HG02938 (cell line): ENCODE results near the gene CDH4.
"Not testable (repeated sequence)": the region's sequence is repeated elsewhere in the genome, so short reads cannot be mapped to it uniquely, and the experiment has no call there.

Experiments
- ATAC-seq: cut with Tn5 transposase; IDR thresholded peaks from one replicate; pipeline ENCODE4 v1.9.1; 2021; ENCODE audit warnings: mild to moderate bottlenecking, moderate library complexity; ENCODE audit not compliant: unreplicated experiment

The CDH4 gene

DNA sequence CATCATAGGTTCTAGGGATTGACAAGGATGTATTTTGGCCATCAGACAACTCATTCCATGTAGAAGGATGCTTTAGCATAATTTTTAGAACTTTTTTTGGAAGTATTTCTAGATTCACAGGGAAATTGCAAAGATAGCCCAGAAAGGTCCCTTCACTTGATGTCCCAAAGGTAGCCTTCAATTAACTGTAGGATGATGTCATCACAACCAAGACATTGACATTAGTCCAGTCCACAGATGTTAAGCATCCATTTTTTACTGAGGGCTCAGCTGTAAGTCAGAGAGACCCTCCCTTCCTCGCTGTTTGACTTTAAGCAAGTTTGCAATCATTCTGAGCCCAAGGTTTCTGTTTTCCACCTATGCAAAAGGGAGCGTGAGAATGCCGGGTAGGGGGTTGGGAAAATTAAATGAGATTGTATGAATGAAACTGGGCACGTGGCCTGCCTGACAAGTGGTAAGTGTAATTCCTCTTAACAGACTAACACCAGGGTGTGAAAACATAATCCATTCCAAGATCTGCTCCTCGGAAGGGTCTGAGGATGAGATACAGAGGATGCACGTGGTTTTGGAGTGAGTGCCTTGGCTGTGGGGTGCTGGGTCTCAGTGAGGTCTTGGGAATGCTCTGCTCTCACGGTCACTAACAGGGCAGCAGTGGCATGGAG lies 126.8 kb downstream of the CDH4 start:
- no peak for ATAC-seq

DNA sequence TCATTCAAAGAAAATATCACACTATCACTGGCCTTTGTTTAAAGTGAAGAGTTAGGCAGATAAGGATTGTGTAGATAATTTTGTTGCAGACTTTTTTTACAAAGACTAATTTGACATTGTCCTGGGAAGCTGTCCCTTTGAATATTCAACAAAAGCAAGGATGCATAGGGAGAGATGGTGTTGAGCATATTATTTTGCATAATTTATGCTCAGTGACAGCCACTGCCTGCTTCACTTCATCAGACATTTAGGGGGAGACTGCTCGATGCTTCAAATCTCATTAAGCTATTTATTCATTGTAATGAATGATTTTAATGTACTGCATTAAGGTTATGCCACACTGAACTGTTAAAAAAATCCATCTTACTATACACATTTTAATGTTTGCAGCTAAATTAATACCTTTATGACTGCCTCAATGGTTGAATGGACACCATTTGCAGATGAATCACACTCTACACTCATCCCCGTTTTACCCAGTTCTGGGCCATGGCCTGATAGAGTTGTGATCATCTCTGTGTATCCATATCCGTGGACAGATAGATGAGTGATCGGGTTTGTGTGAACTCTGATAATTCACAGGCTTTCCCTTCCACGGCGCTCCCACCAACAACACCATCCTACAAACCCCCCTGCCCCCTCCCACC lies 128.0 kb downstream of the CDH4 start:
- no peak for ATAC-seq

DNA sequence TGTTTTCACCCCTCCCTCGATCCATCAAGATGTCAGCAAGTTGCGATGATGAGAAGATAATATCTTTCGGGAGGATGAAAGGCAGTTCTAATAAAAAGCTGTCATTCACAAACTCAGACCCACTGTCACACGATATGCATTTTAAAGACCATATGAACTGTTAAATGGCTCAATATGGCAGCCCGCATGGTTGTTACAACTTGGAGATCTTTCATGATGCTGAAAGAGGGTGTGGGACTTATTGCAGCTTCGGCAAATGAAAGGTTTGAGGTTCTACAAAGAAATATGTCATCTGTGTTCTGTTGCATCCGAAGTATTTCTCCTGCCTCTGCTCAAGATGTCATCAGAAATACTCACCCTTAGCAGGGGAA lies 128.5 kb downstream of the CDH4 start:
- no peak for ATAC-seq

DNA sequence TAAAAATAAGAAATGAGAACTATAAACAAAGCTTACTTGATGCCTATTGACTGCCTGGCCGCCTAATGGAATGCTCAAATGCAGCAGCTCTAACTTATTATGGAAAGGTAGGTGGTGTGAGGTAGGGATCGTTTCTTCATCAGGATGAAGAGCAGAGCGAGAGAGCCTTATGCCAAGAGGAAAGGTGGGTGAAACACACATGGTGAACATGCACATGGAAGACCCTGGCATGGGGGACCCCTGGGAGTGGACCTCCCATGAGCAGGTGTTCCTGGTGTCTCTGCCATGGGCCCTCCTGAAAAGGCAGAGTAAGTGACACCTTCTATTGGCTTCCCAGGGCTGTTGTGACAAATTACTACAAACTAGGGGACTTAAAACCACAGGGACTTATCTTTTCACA lies 130.1 kb downstream of the CDH4 start:
- ATAC-seq: no peak

DNA sequence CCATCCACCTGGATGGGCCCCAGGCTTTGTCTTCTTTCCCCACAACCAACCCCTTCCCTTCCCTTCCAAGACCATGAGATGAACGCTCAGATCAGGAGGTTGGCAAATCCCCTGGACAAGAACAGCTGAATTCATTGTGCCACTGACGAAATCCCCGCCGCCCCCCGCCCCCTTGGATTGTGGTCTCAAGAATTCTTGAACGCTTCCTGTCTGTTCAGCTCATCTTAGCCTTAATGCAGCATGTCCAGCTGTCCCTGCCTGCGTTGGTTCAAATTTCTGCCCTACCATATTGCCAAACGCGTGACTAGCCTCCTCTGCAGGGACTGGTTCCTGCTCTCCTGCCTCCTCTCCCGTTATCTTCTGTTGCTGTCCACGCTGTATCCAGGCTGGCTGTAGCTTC lies 133.2 kb downstream of the CDH4 start:
- ATAC-seq: no peak

DNA sequence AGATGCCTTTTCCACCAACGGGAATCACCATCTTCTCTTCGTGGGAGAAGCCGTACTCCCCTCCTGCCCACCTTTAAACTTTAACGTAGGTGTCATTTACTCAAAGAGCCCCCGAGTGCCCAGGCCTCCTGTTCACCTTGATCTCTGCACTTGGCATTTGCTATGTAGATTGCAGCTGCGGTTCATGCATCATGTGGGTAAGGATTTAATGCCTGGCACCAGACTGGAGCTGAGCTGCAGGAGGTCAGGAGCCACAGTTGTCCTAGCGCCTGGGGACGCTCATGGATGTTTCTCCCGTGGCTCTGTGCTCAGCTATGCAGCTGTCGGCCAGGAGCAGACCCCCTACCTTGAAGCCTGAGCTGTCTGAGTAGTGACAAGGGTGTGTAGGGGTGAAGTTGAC lies 133.7 kb downstream of the CDH4 start:
- ATAC-seq: no peak

DNA sequence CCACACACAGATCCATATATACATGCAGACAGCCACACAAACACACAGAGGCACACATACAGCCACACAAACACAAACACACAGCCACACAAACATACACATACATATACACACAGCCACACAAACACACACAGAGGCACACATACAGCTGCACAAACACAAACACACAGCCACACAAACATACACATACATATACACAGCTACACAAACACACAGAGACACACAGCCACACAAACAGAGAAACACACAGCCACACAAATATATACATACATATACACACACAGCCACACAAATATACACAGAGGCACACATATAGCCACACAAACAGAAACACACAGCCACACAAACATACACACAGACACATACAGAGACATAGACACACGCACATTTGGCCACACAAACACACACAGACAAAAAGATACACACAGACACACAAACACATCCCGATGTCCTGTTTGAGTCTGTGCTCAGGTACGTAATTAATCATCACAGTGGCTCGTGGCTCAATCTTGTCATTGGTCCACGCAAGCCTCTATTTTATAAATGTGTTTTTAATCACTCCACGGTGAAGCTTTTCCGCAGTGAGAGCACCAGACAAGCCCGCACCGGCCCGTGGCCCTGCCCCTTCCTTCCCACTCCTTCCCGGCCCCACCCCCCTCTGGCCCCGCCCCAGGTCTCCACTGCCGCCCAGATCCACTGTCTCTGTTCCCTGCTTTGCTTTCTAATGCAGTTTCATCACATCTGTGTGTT lies 135.3 kb downstream of the CDH4 start:
- no peak for ATAC-seq

DNA sequence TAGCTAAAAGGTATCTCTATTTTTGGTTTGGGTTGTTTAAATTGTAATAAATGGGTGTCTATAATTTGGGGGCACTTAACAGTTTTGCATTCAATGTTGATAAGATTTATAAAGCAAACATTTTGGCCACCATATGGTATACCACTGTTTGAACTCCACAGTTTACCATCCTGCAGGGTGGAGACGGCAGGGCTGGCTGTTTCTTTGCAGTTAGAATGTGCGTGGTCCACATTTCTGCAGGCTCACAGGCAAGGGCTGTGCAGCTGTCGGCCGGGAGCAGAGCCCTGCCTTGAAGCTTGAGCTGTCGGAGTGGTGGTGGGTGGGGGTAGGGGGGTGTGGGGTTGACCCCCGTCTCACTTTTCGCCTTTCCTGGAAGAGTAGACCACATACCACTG lies 135.9 kb downstream of the CDH4 start:
- ATAC-seq: no peak

DNA sequence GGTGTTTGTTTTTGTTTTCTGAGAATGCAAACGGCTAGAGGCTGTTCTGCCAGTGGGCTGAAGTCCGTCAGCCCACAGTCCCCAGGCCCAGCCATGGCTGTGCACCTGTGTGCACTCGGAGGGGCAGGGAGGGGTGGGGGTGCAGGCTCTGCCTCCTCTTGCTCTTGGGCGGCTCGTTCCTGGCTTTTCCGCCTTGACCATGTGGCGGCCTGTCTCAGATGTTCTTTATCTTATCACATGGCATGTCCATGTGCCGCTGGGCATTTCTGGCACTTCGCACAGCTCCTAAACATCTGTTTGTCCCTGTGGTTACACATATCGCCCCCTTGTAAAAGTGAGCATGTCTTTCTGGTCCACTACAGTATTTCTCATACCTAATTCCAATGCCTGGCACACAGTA lies 137.0 kb downstream of the CDH4 start:
- no peak for ATAC-seq

DNA sequence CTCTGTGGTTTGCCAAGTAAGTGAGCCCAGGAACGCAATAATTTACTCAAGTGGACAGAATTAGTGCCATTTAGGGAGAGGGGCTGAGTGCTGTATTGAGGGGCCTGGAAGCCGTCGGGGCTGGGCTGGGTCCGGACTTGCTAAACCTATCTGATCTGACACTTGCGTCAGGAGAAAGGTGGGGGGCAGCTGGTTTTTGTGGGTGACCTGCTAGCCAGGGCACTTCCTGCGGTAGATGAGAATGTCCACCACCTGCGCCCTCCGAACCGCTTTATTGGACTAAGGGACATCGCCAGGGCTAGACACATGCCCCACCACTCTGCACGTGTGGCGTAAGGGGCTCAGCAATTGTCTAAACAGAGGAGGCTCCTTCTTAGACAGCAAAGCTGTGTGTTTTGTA lies 139.1 kb downstream of the CDH4 start:
- no peak for ATAC-seq

DNA sequence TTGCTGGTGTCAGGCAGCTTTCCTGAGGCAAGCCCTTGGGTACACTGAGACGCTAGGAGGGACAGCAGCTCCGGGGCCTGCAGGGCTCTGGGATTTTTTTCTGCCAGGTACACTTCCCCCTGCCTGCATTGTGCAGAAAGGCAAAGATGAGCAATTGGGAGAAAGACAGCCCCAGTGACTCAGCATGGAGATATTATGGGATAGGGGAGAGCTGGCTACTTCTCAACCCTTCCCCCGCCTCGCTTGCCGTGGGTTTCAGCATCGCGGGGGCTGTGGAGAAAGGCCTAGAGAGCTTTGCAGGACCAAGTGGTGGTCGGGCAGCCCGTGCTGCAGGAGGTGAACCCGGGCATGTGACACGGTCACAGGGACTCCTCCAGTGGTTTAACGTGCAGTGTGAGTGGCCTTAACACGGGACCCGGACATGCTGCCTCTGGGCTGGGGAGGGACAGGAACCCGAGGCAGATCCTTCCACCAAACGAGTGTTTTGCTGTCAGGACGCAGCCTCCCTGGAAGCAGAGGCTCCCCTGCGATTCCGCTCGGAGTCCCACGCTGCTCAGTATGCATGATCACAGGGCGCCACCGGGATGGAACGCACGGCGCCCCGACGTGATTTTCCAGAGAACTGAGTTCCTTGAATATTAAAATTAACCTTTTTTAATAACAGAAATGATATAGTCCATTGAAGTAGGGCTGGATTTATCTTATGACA lies 139.9 kb downstream of the CDH4 start:
- ATAC-seq: no peak

DNA sequence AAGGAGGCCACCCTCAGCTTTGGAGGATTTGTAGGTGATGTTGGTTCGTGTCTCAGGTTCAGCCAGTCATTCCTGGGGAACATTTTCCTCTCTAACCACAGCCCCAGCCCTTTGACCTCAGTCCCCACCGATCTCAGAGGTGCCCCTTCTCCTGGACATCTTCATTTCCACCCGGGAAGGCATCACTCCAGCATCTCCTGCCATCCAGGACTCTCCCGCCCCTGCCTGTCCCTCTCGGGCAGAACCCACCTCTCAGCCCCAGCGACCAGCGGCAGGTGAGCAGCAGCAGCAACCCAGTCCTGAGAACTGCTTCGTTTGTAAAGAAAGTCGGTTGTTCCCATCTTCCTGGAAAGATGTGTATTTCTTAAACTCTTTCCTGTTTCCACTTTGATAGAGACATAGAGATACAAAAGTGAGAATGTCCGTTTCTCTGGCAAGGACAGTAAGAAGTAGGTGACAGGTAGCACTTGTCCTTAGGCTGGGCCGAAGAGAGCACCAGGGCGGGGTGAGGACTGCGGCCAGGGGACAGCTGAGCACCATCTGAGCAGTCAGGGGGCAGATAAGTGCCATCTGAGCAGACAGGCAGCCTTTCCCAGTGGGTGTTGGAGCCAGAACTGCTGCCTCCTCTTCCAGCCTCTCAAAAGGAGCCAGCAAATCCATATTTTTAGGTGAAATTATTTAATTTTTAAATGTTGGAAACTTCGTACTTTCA lies 142.2 kb downstream of the CDH4 start:
- ATAC-seq: no peak

DNA sequence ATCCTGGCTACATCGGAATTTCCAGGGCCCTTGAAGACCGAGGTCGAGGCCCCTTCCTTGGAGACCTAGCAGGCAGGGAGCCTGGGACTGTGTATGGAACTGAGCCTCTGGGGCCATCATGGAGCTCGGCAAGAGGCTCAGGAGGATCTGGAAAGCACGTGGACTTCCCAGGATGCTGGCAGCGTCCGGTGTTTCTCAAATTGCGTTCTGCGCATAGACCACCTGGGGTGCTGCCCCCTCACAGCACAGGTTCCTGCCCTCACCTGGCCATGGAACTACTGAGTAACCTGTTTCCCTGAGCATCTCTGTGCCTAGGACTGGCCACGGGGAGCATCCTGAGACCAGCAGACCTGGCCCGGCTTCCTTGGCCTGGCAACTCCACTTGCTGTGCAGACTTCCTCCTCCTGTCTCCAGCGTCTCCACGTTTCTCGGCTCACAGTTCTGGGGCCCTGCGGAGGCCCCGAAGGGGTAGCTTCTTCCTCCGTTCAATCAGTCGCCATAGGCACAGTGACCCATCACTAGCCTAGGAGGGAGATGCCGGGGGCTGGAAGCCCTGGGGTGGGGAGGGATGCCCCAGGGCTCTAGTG lies 144.3 kb downstream of the CDH4 start:
- no peak for ATAC-seq

DNA sequence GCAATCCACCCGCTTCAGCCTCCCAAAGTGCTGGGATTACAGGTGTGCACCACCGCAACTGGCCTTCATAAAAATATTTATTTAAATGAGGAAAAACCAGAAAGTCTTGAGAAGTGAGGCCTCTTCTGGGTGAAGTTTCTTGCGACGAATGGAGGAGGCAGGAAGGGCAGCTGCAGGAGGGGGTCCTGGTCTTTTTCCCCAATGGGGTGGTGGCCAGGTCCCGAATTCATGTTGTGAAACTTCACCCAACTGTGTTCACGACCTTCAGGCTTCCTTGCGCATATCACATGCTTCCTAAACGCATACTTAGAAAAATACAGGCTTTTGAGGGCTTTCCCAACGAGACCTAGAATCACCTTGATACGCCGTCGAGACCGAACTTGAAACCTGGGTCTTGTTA lies 145.1 kb downstream of the CDH4 start:
- ATAC-seq: no peak

DNA sequence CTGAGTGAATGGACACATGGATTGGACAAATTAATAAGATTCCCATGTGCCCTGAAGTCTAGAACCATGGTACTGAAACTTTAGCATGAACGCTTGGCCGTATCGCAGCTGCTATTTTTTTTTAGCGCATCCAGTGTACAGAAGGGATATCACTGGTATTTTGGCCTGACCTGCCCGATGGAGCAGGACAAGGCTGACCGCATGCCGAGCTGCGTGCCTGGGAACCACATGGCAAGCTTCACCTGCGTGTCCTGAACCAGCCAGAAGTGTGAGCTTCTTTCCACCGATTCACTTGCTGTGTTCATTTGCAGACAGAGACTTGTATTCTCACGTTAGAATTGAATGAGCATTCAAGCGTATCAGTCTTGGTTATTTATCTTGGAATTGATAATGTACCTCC lies 145.7 kb downstream of the CDH4 start:
- no peak for ATAC-seq

DNA sequence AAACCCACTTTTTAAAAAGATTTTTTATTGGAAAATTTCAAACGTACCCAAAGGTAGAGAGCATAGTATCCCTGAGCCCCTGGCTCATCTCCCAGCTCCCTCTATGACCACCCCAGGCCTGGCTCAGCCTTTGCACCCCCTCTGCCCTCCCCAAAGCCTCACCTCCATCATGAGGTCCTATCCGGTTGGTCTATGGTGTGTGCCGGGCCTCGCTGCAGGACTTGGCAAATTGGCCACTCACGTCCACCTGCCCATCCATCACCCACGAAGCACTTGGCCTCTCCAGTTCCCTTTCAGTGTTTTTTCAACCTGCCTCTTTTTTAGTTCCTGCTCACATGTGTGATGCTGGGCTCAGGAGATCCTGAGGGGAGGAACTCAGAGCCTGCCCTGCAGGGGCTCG lies 147.4 kb downstream of the CDH4 start:
- no peak for ATAC-seq

DNA sequence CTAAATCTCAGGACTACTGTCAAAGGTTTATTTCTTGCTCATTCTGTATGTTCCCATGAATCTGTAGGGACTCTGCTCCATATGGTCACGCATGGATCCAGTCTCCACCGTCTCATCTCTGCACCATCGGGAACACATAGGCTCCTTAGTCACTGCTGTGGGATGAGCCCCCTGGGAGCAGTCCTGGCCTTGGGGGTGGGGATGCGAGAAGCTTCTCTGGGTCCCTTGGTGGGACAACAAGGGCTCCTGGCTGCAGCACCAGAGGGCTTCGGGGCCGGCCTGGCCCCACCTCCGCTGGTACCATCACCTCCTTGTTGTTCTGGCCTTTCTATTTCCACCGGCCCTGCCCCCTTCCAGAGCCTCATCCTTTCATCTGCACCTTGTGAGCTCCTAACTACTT lies 148.4 kb downstream of the CDH4 start:
- no peak for ATAC-seq

DNA sequence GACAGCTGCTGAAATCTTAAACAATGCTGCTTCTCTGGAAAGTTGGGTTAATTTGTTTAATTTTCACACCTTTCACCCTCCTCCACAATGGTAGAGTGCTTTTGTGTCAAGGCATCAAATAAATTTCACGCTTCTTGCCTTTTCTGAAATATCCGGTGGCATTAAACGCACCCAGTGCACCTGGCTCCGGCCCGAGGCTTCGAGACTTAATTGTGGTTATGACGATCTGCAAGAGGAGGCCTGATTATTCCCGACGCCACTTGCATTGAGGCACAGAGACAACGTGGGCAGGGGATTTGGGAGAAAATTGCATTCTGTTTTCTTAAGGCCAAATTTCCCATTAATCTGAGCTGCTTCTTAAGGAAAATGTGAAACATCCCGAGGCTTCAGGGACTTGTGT lies 152.2 kb downstream of the CDH4 start:
- ATAC-seq: no peak

DNA sequence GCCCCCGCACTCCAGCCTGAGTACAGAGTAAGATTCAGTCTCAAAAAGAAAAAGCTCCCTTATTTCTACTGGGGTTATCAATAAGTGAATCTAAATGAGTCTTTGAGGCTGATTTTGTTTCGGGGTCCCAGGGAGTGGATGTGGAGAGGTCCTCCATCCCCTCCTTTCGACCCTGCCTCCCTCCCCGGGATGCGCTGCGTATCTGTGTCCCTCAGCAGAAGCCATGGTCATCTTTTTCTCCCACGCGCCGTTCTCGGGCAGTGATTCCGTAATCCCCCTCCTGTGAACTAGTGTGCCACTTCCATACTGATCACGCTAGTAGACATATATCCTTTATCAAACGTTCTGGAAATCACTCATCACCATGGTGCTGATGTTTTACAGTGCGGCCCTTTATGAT lies 152.9 kb downstream of the CDH4 start:
- no peak for ATAC-seq

DNA sequence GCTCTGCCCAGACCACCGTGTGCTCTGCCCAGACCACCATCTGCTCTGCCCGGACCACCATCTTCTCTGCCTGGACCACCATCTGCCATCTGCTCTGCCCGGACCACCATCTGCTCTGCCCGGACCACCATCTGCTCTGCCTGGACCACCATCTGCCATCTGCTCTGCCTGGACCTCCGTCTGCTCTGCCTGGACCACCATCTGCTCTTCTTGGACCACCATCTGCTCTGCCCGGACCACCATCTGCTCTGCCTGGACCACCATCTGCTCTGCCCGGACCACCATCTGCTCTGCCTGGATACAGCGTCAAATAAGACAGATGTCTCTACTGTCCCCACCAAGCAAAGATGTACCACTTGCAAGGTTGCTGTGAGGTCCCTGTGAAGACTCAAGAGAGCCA lies 154.7 kb downstream of the CDH4 start:
- not testable (repeated sequence) for ATAC-seq

DNA sequence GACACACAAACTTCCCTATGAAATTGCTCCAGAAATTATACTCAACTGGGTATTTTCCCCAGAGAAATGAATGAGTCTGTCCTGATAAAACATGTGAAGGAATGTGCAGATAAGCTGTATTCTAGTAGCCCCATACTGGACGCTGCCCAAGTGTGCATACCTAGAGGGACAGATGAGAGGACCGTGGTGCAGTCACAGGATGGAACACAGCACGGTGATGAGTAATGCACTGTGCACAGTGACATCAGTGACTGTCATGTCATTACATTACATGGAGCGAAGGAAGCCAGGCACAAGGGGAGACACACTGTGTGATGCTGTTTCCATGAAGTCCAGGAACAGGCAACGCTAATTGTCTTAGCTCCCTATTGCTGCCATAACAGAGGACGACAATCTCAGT lies 155.5 kb downstream of the CDH4 start:
- ATAC-seq: no peak
